K562 (cell line): ENCODE results near the gene NAV2. TPM values are rescaled to one million over a fixed set of nuclear protein-coding genes. Genes with fewer than 3 reads are reported as not detected.

Source experiments
- ATAC-seq: fragments of 200-7000 bp; cut with Tn5 transposase; 3 replicates; pipeline ENCODE4 v1.9.1; 2020; ENCODE audit warnings: moderate library complexity
- BruUV-seq: library from RNA; stranded (reverse); fragments of 400-500 nt; replicated peaks from 2 replicates; lab custom pipeline; 2021; lab: Mats Ljungman, UMichigan
- CTCF ChIA-PET: fragments of 300-600 bp; formaldehyde crosslinking; extraction: SDS; loops from one replicate; lab custom pipeline; 2021; ENCODE audit warnings: low intra/inter-chr PET ratio; lab: Yijun Ruan, JAX
- POLR2A ChIA-PET: fragments of 300-600, 350-650 bp; sonication (Branson Sonifier 250); formaldehyde crosslinking; extraction: SDS; loops from one replicate; lab custom pipeline; 2021; ENCODE audit warnings: antibody characterized with exemption, inconsistent platforms; lab: Yijun Ruan, JAX
- DNase-seq, 4 experiments: peaks; one replicate each; pipeline versions ENCODE4 v3.0.0 to v3.0.0-alpha.2; 2011 to 2018; ENCODE audit warnings: low spot score in 3 of 4, mixed read lengths in 3 of 4; ENCODE audit errors: extremely low read depth in 1 of 4
- FAIRE-seq: peaks from 2 replicates; lab custom pipeline; 2011; peaks lifted over from hg19 to GRCh38; lab: Jason Lieb, UNC
- H2AFZ ChIP-seq: 2 replicates; pipeline ENCODE4 v1.6.0; 2011; ENCODE audit warnings: low read depth, low read length, control low read depth, inconsistent platforms
- H3K27ac ChIP-seq: fragments of 200-600 bp; 3 replicates; pipeline ENCODE4 v1.8.0; 2011; ENCODE audit warnings: low read depth, mild to moderate bottlenecking, control low read depth, inconsistent platforms, low read length, moderate library complexity, mixed read lengths; ENCODE audit errors: extremely low read depth
- H3K27me3 ChIP-seq, 2 experiments: fragments of 300-600 bp in 1 of 2; 2 replicates in 1 of 2; 3 replicates in 1 of 2; pipeline versions ENCODE4 v1.6.0 to v1.8.0; 2011; ENCODE audit warnings: inconsistent platforms in 2 of 2, low read length in 2 of 2, mild to moderate bottlenecking in 1 of 2, mixed read lengths in 1 of 2, moderate library complexity in 1 of 2; ENCODE audit not compliant: control insufficient read depth in 2 of 2, insufficient read depth in 2 of 2
- H3K36me3 ChIP-seq: fragments of 300-600 bp; 3 replicates; pipeline ENCODE4 v1.8.0; 2011; ENCODE audit warnings: mild to moderate bottlenecking, low read length, inconsistent platforms; ENCODE audit not compliant: control insufficient read depth, insufficient read depth
- H3K4me1 ChIP-seq, 2 experiments: fragments of 200-600 bp in 1 of 2; replicated peaks in 1 of 2; 2 replicates in 1 of 2; 3 replicates in 1 of 2; pipeline versions ENCODE4 v1.5.1 to v1.8.0; 2011; ENCODE audit warnings: inconsistent platforms in 2 of 2, low read length in 2 of 2, mild to moderate bottlenecking in 1 of 2, mixed read lengths in 1 of 2, moderate library complexity in 1 of 2; ENCODE audit not compliant: control insufficient read depth in 2 of 2, insufficient read depth in 2 of 2
- H3K4me2 ChIP-seq: 2 replicates; pipeline ENCODE4 v1.6.1; 2011; ENCODE audit warnings: low read length, control low read depth, inconsistent platforms, mixed read lengths; ENCODE audit not compliant: insufficient read depth
- H3K4me3 ChIP-seq: fragments of 200-600 bp; sonication (generic), shearing (Covaris generic); 2 replicates; pipeline ENCODE4 v1.5.1; 2016; ENCODE audit warnings: control low read depth, inconsistent platforms
- H3K79me2 ChIP-seq: fragments of 200-600 bp; 3 replicates; pipeline ENCODE4 v1.8.0; 2011; ENCODE audit warnings: low read length, inconsistent platforms; ENCODE audit not compliant: control insufficient read depth, insufficient read depth
- H3K9ac ChIP-seq, 2 experiments: 2 replicates each; pipeline versions ENCODE4 v1.6.0 to v1.6.1; 2011; ENCODE audit warnings: low read depth in 2 of 2, low read length in 2 of 2, control low read depth in 1 of 2, inconsistent platforms in 1 of 2, mild to moderate bottlenecking in 1 of 2, mixed read lengths in 1 of 2; ENCODE audit not compliant: insufficient read depth in 1 of 2
- H3K9me1 ChIP-seq: one replicate; pipeline ENCODE4 v1.6.0; 2011; ENCODE audit warnings: inconsistent platforms, mild to moderate bottlenecking, low read length, moderate library complexity; ENCODE audit not compliant: control insufficient read depth, insufficient read depth
- H3K9me3 ChIP-seq: replicated peaks from 2 replicates; pipeline ENCODE4 v1.5.1; 2011; ENCODE audit warnings: low read depth, low read length, inconsistent platforms; ENCODE audit not compliant: control insufficient read depth, insufficient read depth
- H4K20me1 ChIP-seq: replicated peaks from 2 replicates; pipeline ENCODE4 v1.6.1; 2011; ENCODE audit warnings: low read length, inconsistent platforms, mixed read lengths; ENCODE audit not compliant: control insufficient read depth, insufficient read depth
- AFF1 ChIP-seq, 2 experiments: fragments of 450-650 bp; IDR thresholded peaks; 2 replicates each; pipeline ENCODE4 v1.6.1; 2018; ENCODE audit warnings: mild to moderate bottlenecking in 2 of 2, low read depth in 1 of 2; ENCODE audit not compliant: partially characterized antibody in 2 of 2
- ARID4B ChIP-seq: sonication (generic); formaldehyde crosslinking; IDR thresholded peaks from 2 replicates; pipeline ENCODE4 v1.8.0; 2022; ENCODE audit warnings: mild to moderate bottlenecking, missing genetic modification reagents
- DLX4 ChIP-seq: fragments of 250-450 bp; sonication (Bioruptor Pico); IDR thresholded peaks from 2 replicates; pipeline ENCODE4 v1.6.1; 2021; ENCODE audit warnings: mild to moderate bottlenecking
- E2F4 ChIP-seq: sonication (generic); formaldehyde crosslinking; IDR thresholded peaks from 2 replicates; pipeline ENCODE4 v1.8.0; 2022; ENCODE audit warnings: mild to moderate bottlenecking, low read depth, missing genetic modification reagents
- MTF1 ChIP-seq: fragments of 250-450 bp; sonication (Bioruptor Pico); IDR thresholded peaks from 2 replicates; pipeline ENCODE4 v1.9.0; 2021; ENCODE audit warnings: moderate library complexity, mild to moderate bottlenecking, inconsistent platforms, borderline replicate concordance
- SP2 ChIP-seq: IDR thresholded peaks from 2 replicates; pipeline ENCODE4 v1.6.1; 2011; ENCODE audit warnings: mild to moderate bottlenecking, low read depth, low read length, moderate library complexity; ENCODE audit not compliant: poor library complexity, severe bottlenecking; ENCODE audit errors: extremely low read depth
- TGIF2 ChIP-seq: sonication (generic); formaldehyde crosslinking; IDR thresholded peaks from 2 replicates; pipeline ENCODE4 v1.8.1; 2022; ENCODE audit warnings: mild to moderate bottlenecking, missing genetic modification reagents, moderate library complexity
- ZBTB5 ChIP-seq: fragments of 450-650 bp; IDR thresholded peaks from 2 replicates; pipeline ENCODE4 v1.6.1; 2017; ENCODE audit warnings: antibody characterized with exemption
- WGBS: fragments of 100-300 bp; shearing (Covaris generic); methylation state at CpG from one replicate; pipeline ENCODE4 v1.1.6; 2016; ENCODE audit warnings: low coverage, mixed read lengths; ENCODE audit not compliant: insufficient coverage; ENCODE audit errors: missing lambda C conversion rate; 5-methylcytosine and 5-hydroxymethylcytosine counted together
- in situ Hi-C: fragments of 300-500 bp; cut with MboI; formaldehyde crosslinking; loops from 4 replicates; pipeline ENCODE4 v1.15.0; 2018; ENCODE audit warnings: inconsistent platforms, mixed read lengths
- intact Hi-C: fragments of 100-400 bp; cut with micrococcal nuclease; formaldehyde crosslinking; loops from 2 replicates; pipeline ENCODE4 v1.14.2; 2022
- polyA plus RNA-seq, 8 experiments: library from polyadenylated mRNA; depleted of rRNA in 4 of 8; stranded (reverse) in 5 of 8; unstranded in 3 of 8; fragments of >200 nt; fragmentation: Nextera tagmentation in 2 of 8; fragmentation: Illumina TruSeq in 1 of 8; extraction: Ambion mirVana in 2 of 8; extraction: Trizol in 1 of 8; gene quantifications; 2 replicates each; pipeline versions ENCODE4 v1.2.1 to v1.2.3, GENCODE V29; 2011 to 2014; ENCODE audit warnings: inconsistent platforms in 1 of 8, missing spikeins in 1 of 8
- total RNA-seq, 7 experiments: library from RNA; depleted of rRNA in 6 of 7; stranded (reverse); fragments of >200 nt in 6 of 7; fragmentation: Illumina TruSeq in 2 of 7; extraction: Trizol in 2 of 7; gene quantifications; 2 replicates each; pipeline versions ENCODE4 v1.2.1 to v1.2.3, GENCODE V29; 2011 to 2021; ENCODE audit warnings: low replicate concordance in 1 of 7

The NAV2 gene
- total and polyA plus RNA-seq, 9 of the 15 experiments (the other 6 are each of a cell fraction or from before 2014, with no cell fraction given): 0.03 to 0.35 (median 0.05) TPM

- no peaks in the 10 kb centered on the region for H3K9me1 ChIP-seq
- DNase-seq: no peak
- H2AFZ ChIP-seq: no peak overlapping the region
- BruUV-seq: no TSS peak
- no peaks in the 10 kb centered on the region for H4K20me1 ChIP-seq
- CTCF ChIA-PET: no interaction called here
- ATAC-seq: no peak
- WGBS: 2% methylated on average over 4 of the region's 4 CpGs
- intact Hi-C loops (no loop called here), in situ Hi-C loops (no loop called here)
- H3K4me2 ChIP-seq: no peak overlapping the region
- POLR2A ChIA-PET: no interaction called here
- H3K79me2 ChIP-seq: no peaks in the 10 kb centered on the region
- no peak for FAIRE-seq
- H3K9ac ChIP-seq: no peak overlapping the region
- no peak overlapping the region for H3K27ac ChIP-seq
- no peaks in the 10 kb centered on the region for H3K36me3 ChIP-seq
- H3K4me3 ChIP-seq: no peak overlapping the region
- no peaks in the 10 kb centered on the region for H3K27me3 ChIP-seq
- H3K4me1 ChIP-seq: no peaks in the 10 kb centered on the region
- no peaks in the 10 kb centered on the region for H3K9me3 ChIP-seq
- TF ChIP-seq ZBTB5 (no peak), ARID4B (CRISPR knock-in tag) (no peak), SP2 (no peak), TGIF2 (CRISPR knock-in tag) (no peak), MTF1 (no peak), E2F4 (CRISPR knock-in tag) (no peak), DLX4 (no peak), AFF1 (IDR thresholded peaks at IDR 0.05; ENCODE audit: low read depth in 1 of 2, partially characterized antibody in 2 of 2) (no peak)
Observed at GRCh38 chr11:19853920-19854319, 141.3 kb downstream of the NAV2 start.
